ENCODE measurements around the gene GDF2.

DNA sequence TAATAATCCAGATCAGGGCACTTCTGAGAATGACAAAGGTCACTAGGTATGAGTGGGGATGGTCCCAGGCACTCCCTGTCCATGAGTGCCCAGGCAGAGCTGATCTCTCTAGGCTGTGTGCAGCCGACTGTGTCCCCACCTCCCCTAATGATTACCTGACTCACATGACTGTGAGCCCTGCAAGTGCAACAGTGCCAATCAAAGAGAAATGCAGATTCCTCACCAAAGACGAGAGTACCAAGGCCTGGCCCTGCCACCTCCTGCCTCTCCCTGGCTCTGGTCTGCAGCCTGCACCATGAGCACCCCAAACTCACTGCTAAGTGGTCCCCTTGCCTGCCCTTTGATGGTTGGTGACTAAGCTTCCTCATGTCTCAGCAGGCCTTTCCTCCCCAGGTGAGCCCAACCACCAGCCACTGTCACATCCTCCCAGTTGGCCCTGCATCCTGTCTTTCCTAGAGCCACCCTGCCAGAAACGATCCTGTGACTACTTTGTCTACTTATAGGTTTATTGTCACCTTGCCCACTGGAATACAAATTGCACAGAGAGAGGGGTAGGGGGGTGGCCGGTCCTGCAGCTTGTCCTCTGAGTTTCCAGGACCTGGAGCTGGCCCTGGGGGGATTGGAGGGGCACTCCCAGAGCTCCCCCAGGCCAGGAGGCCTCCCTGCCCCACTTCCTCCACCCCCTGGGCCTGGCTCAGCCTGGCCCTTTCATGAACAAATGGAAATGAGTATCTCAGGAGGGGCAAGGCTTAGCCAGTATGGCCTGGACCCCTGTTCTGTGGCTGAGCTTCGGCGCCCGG lies 44.7 kb upstream of the GDF2 start:
- TF ChIP-seq, protein P1, sequence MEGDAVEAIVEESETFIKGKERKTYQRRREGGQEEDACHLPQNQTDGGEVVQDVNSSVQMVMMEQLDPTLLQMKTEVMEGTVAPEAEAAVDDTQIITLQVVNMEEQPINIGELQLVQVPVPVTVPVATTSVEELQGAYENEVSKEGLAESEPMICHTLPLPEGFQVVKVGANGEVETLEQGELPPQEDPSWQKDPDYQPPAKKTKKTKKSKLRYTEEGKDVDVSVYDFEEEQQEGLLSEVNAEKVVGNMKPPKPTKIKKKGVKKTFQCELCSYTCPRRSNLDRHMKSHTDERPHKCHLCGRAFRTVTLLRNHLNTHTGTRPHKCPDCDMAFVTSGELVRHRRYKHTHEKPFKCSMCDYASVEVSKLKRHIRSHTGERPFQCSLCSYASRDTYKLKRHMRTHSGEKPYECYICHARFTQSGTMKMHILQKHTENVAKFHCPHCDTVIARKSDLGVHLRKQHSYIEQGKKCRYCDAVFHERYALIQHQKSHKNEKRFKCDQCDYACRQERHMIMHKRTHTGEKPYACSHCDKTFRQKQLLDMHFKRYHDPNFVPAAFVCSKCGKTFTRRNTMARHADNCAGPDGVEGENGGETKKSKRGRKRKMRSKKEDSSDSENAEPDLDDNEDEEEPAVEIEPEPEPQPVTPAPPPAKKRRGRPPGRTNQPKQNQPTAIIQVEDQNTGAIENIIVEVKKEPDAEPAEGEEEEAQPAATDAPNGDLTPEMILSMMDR (IDR thresholded peaks at IDR 0.05) = no peak
- no peak for TF ChIP-seq ZFX (IDR thresholded peaks at IDR 0.05; ENCODE audit: borderline replicate concordance)

Data from 22Rv1 (cell line).